Stimulated activated CD4-positive, alpha-beta T cell treated with anti-CD3 and anti-CD28 coated beads, Interleukin-2, amount 100 ng/mL, for 24 hours (primary cell): Measurements from ENCODE around the gene SLC12A4.

Source experiments
- DNase-seq, 2 donors: peaks; one replicate each; pipeline ENCODE4 v3.0.0-alpha.2; 2020

The SLC12A4 gene

DNA sequence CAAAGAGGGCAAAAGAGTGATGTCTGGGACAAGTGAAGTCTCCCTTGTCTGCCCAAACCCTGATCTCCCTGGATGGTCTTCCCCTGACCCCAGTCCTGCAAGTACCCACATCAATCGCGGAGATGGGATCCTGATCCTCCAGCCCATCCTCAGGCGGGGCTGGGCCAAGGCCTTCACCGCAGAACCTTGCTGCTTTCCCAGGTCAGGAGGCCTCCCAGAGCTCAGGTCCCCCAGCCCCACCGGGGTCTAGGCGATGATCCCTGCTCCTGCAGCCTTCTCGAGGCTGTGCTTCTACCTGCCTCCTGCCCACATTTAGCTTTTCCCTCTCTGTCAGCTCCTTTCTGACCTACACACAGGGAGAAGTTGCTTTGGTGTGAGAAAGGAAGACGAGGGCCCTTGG lies 6.3 kb downstream of the SLC12A4 start:
- DNase-seq = no peak

GRCh38 chr16:67961551-67961957 lies 6.9 kb downstream of the SLC12A4 start:
- no peak for DNase-seq

DNA sequence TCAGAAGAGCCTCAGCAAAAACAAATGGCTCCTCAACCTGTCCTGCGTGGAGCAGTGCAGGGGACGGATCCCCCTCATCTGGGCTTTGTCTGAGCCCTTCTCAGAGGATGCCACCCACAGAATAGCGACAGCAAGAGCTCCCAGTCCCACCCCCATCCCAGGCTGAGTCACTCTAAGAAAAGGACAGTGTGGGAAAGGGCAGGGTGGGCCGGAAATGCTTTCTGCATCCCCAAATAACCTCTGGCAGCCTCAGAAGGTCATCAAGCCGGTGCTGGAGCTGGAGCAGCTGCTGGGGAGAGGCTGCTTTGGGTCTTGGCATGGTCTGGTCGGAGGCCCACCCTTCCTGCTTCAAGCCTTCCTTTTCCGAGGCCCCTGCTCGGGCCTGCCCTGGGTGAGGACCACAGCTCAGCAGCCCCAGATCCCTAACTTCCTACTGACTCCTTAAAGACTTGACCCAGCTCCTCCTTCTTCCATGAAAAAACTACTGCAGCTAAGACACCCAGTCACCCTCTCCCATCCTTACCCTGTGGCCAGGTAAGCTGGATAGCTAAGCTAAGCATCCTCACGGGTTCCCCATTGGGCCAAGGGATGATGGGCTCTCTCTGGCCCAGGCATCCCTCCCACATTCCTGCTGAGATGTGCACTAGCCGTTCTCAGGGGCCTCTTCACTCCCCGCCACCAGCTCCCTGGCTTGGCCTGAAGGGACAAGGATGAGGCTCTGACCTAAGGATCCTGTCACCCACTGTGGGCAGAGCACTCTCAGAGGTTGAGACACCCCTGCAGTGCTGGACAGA lies 8.7 kb downstream of the SLC12A4 start:
- no peak for DNase-seq

DNA sequence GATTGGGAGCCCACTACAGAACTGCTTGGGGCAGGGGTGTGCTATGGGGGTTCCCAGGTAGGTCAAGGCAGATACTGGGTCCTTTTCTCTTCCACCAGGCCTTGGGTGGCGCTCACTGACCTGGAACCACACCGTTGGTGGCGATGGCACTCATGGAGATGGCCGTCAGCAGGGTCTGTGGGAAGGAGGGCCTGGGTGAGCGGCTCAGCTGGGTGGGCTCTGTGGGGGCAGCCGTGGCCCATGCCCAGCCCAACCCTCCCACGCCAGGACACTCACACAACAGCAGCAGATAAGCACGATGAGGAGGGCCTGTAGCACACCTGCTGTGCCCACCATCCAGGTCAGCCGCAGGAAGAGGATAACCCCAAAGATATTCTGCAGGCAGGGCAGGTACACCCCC lies 10.8 kb downstream of the SLC12A4 start:
- no peak for DNase-seq

DNA sequence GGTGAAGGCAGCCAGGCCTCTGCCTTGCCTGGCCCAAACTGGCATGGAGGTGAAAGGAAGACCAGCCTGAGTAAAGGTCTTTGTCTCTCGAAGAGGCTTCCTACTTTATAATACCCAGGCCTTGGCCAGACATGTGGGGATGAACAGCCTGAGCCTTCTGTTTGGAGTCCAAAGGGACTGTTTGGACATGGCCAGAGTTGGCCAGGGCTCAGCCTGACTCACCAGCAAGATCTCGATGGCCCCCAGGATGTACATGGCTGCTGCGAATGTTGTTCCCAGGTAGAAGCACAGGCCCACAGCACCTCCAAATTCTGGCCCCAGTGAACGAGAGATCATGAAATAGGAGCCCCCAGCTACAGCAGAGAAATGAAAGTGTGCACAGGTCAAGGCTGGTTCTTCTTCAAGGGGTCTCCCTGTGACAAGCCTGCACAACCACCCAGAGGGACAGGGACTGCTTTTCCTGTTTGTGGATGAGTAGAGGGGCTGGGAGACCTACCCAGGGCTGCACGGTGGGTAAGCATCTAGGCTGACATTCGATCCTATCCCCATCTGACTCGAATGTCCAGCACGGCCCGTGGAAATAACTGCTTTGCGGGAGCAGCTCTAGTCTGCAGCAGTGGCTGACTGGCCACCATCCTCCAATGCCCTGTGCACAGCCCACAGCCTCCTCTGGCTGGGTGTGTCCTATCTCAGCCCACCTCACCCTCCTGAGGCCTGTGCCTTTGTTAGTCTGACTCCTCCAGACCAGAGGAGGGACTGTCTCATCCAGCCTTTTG lies 13.8 kb downstream of the SLC12A4 start:
- no peak for DNase-seq

DNA sequence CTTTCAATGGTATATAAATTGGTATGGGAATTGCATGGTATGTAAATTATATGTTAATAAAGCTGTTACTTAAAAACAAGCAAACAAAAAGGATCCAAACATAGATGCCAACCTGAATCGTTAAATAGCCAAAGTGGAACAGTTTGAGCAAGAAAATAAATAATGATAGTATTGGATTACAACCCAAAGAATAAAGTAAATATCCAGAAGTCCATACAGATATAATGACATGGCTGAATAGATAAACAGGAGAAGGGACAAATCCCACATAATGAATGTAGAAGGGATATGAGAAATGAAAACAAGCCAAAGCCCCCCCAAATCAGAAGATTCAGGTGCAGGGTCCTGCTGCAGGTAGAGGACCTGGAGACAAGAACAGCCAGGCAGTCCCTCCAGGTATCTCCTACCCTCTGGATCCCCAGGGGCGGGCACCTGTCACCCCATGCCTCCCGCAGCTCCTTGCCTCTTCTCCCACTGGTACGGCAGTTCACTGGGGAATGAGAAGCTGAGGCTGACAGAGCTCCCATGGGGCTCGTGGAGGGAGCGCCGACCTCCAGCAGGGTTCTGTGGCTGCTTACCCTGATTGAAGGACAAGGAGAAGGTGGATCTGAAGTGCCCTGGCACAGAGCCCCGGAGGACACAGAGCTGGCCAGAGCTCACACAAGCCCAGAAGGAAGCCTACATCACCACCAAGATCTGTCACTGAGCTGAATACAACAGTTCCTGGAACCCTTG lies 14.6 kb downstream of the SLC12A4 start:
- DNase-seq = no peak

GRCh38 chr16:67951485-67951884 lies 17.0 kb downstream of the SLC12A4 start:
- DNase-seq = no peak

DNA sequence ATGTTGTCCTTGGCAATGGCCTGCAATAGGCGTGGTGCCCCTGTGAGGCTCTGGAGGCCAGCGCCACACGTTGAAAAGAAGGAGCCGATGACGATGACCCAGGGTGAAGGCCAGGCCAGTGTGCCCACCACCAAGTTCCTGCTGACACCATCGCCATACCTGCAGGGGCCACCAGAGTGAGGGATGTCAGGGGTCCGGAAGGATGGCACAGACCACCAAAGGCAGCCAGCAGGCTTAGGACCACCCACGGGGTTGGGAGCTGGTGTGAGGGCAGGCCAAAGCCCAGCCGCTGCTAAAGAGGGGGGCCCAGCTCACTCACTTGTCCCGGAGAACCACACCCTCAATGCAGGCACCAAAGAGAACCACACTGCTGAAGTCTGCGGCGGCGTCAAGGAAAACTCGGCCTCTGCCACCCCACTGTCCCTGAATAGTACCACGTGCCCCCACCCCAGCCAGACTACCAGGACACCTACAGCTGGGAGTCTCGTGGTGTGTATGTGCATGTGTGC lies 18.0 kb downstream of the SLC12A4 start:
- no peak for DNase-seq

DNA sequence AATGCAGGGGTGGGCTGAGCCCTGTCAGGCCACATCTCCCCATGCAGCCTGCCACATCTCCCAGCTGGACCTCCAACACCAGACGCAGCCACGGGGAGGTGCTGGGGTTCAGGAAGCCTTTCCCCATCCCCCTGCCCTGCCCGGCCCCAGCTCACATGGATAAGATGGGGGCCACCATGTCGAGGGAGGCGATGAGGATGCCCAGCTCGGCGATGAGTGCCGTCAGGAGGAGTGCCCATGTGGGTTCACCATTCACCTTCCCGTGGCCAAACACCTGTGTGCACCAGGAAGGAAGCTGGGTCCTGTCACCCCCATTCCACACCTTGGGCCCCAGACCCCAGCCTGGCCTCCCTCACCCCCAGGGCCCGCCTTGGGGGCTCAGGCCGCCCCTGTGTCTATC lies 18.8 kb downstream of the SLC12A4 start:
- no peak for DNase-seq

DNA sequence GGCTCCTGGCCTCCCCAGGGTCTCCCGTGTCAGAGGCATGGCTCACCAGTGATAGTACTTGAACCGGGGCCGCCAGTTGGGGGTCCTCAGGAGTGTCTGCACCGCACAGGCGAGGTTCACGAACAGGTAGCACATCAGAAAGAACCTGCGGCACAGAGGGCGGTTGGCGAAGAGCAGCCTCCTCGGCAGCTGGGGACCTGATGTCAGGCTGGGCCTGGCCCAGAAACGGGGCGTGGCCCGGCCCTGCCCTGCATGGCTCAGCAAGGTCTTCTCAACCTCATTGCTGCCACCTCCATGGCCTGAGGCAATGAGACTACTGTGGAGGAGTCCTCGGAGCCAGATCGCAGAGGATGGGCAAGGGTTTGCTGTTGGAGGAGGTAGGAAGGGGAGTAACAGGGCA lies 20.4 kb downstream of the SLC12A4 start:
- no peak for DNase-seq

GRCh38 chr16:67946966-67947558 lies 21.4 kb downstream of the SLC12A4 start:
- DNase-seq = no peak

DNA sequence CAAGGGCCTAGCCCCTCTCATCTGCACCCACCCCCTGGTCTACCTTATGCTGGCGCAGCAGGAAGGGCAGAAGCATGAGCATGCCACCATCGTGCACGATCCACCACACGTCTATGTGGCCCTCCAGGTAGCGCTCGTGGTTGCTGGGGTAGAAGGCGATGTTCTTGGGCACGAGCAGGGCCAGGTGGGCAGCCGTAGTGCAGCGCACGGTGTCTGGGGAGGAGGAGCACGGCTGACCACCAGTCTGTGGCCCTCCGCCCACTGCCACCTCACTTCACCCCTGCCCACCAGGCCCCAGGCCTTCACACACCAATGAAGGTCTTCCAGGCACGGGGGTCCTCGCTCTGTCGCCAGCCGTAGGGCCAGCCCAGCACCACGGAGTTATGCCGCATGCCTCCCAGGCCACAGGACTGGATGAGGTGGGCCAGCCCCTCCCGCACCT lies 22.3 kb downstream of the SLC12A4 start:
- no peak for DNase-seq

- no peak for DNase-seq
Measured at GRCh38 chr16:67945392-67945933, 23.0 kb downstream of the SLC12A4 start.

GRCh38 chr16:67944690-67945391 lies 23.6 kb downstream of the SLC12A4 start:
- DNase-seq = no peak

DNA sequence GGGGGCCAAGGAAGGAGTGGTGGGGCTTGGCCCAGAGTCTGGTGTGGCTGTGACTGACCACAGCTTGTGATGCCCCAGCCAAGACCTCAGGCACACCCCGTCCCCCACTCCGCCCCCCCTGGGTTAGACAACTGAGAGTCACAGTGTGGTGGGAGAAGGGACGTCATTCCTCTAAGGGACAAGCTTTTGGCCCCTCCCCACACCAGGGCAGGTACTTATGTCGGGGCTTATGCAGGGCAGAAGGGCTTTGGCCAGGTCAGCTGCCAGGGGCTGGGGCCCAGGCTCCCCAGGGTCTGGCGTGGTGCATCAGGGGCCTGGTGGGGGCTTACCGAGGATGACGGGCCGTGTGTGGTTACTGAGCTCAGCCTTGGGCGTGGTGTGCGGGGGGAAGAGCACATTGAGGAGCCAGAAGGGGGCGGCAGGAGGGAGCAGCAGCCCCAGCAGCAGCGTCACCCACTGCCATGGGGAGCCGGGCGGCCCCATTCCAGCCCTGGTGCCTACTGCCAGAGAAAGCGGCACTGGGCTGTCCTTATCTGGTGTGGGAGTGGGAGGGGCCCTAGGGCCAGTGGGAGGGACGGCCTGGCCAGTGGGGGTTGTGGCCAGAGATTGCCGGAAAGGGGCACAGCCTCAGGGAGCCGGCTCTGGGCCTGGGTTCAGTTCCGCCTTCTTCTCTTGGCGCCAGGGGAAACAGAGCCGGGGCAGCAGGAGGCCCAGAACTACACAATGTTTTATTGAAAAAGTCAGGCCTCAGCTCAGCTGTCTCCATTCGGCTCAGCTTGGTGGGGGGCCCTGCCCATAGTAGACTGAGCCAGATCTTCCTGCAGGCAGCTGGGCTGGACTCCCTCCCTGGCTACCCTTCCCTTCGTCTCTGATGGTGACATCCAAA lies 24.6 kb downstream of the SLC12A4 start, which contains the start of gene LCAT:
Gene LCAT (minus strand): TSS at position 502 of the 886 bp plus-strand sequence. CDS start 19 bp downstream, at position 483.
- no peak for DNase-seq

DNA sequence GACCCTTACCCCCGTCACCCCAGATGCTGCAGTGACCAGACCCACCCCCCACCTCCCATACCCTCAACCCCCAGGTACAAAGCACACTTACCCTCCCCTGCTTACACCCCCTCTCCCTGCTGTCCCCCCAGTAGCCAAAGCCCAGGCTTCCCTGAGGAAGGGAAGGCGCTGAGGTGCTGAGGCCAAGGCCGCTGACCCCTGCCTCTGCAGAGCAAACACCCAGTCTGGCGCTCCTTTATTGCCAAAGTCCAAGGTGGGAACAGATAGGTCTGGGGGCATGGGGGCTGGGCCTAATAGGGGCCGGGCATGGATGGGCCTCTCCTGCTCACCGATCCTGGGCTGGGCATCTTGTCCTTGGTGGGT lies 25.2 kb downstream of the SLC12A4 start:
- DNase-seq = no peak

DNA sequence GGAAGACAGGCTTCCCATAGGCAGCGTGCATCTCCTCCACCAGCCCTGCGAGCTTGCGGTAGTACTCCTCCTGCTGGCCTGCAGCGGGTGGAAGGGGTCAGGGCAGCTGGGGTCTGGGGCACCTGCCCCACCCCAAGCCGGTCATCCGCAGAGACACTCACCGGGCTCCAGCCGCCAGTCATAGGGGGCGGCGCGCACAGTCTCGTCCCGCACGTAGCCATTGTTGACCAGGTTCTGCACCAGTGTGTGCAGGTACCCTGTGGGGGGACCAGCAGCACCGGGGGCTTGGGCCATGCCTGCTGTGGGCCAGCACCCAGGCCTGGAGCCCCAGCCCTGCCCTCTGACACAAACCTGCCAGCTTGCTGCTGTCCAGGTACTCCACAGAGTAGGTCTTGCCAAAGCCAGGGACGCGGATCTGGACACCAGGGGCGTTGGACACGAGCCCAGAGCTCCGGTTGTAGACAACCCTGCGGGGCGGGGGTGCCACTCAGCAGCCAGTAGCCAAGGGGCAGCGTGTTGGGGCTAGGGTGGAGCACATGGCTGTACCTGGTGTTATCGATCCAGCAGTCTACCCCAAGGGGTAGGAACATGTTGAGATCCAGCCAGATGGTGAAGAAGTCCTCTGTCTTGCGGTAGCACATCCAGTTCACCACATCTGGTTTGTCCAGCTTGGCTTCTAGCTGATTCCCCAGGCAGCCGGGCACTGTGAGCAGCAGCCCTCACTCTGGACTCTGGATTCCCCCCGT lies 25.8 kb downstream of the SLC12A4 start:
- no peak for DNase-seq

- peak in 1 of 2 donors; percentile 50 for DNase-seq
Measured at GRCh38 chr16:67942200-67942509, 26.3 kb downstream of the SLC12A4 start.

- DNase-seq = no peak
Measured at GRCh38 chr16:67941469-67942199, 26.8 kb downstream of the SLC12A4 start.
